ENCODE data around the gene ZBTB21. TPM values are rescaled to one million over a fixed set of nuclear protein-coding genes. Genes with fewer than 3 reads are reported as not detected.
"Not testable (repeated sequence)": the region's sequence is repeated elsewhere in the genome, so short reads cannot be mapped to it uniquely, and the experiment has no call there.

The ZBTB21 gene
- total and polyA plus RNA-seq, 9 donors: 4.1 to 41.4 (median 21.9) TPM

DNA sequence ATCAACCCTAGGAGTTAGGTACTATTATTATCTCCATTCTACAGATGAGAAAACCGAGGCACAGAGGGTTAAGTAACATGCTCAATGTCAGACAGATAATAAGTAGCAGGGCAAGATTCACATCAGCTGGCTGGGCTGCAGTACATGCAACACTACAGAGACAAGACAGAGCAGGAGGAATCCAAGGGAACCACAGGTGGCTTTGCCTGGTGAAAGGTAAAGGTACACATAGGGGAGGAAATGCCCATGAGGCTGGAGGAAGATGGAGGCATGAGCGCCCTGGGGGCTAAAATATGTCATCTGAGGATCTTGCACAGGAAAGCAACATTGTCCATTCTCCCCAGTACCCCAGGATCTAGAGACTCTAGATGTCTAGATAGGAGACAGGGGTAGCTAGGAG is 8.4 kb downstream of the ZBTB21 start:
- H3K4me3 ChIP-seq: no peak overlapping the region
- H3K9me3 ChIP-seq: no peaks in the 10 kb centered on the region
- no peak overlapping the region for H3K27ac ChIP-seq
- H3K4me1 ChIP-seq (ENCODE audit: insufficient read depth): no peaks in the 10 kb centered on the region
- no peaks in the 10 kb centered on the region for H3K36me3 ChIP-seq
- 90 to 98% (median 96%) methylated on average over 2 of the region's 2 CpGs for WGBS, 3 donors
- intact Hi-C loops (cut with DNase I): loop anchor here in 3 of 4 donors (2.0 to 10.0 kb wide), 2 partner anchors 29 to 47 kb away; partner anchors contain the start of gene C2CD2 (in 2 of the 3)
- TF ChIP-seq POLR2A (IDR thresholded peaks at IDR 0.05): no peak
- TF ChIP-seq, protein P1, sequence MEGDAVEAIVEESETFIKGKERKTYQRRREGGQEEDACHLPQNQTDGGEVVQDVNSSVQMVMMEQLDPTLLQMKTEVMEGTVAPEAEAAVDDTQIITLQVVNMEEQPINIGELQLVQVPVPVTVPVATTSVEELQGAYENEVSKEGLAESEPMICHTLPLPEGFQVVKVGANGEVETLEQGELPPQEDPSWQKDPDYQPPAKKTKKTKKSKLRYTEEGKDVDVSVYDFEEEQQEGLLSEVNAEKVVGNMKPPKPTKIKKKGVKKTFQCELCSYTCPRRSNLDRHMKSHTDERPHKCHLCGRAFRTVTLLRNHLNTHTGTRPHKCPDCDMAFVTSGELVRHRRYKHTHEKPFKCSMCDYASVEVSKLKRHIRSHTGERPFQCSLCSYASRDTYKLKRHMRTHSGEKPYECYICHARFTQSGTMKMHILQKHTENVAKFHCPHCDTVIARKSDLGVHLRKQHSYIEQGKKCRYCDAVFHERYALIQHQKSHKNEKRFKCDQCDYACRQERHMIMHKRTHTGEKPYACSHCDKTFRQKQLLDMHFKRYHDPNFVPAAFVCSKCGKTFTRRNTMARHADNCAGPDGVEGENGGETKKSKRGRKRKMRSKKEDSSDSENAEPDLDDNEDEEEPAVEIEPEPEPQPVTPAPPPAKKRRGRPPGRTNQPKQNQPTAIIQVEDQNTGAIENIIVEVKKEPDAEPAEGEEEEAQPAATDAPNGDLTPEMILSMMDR (IDR thresholded peaks at IDR 0.05): no peak
- TF ChIP-seq EP300 (IDR thresholded peaks at IDR 0.05): no peak
- H3K27me3 ChIP-seq: no peaks in the 10 kb centered on the region
- DNase-seq: no peak

DNA sequence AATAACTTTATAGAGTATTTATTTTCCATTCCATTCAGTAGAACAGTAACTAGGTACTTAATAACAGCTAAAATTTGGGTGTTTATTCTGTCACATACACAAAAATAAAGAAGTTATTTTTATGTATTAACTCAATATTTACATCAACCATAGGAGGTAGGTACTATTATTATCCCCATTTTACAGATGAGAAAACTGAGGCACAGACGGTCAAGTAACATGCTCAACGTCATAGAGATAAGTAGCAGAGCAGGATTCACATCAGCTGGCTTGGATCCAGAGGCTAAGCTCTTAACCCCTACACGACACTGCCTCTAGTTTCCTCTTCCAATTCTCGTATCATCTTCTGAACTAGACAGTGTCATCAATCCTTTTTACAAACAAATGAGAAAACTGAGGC is 9.3 kb downstream of the ZBTB21 start:
- H3K27ac ChIP-seq: no peak overlapping the region
- intact Hi-C loops (cut with DNase I): loop anchor here in 2 of 4 donors (10.0 kb wide), 1 partner anchor 46 kb away; the partner anchor contains the start of gene C2CD2 (in 2 of the 2)
- no peaks in the 10 kb centered on the region for H3K4me1 ChIP-seq (ENCODE audit: insufficient read depth)
- WGBS, 3 donors: 85 to 89% (median 87%) methylated on average over 4 of the region's 4 CpGs
- no peak overlapping the region for H3K4me3 ChIP-seq
- H3K36me3 ChIP-seq: no peaks in the 10 kb centered on the region
- no peak for DNase-seq
- no peaks in the 10 kb centered on the region for H3K27me3 ChIP-seq
- H3K9me3 ChIP-seq: no peaks in the 10 kb centered on the region
- no peak for TF ChIP-seq POLR2A (IDR thresholded peaks at IDR 0.05)
- TF ChIP-seq, protein P1 (IDR thresholded peaks at IDR 0.05): no peak
- no peak for TF ChIP-seq EP300 (IDR thresholded peaks at IDR 0.05)

DNA sequence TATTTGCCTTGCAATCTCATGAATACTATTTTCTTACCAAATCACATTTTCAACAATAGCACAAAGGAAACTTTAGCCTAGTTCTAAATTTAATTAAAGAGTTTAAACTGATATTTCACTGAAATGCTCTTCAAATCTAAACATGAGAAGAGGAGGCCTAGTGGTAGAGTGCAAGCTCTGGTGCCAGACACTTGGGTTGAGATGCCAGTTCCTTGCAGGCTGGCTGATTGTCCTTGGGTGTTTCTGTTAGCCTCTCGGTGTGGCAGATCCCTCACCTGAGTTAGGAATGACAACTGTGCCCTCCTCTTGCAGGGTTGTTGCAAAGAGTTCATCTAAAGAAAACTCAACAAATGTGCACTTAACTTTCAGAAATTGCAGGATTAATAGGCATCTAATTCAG is 12.5 kb downstream of the ZBTB21 start:
- no peak overlapping the region for H3K27ac ChIP-seq
- H3K4me3 ChIP-seq: no peak overlapping the region
- H3K9me3 ChIP-seq: no peaks in the 10 kb centered on the region
- no peaks in the 10 kb centered on the region for H3K4me1 ChIP-seq (ENCODE audit: insufficient read depth)
- no peaks in the 10 kb centered on the region for H3K27me3 ChIP-seq
- WGBS, 3 donors: 89 to 94% (median 94%) methylated on average over 1 of the region's 1 CpG
- intact Hi-C loops (cut with DNase I): no loop called here
- DNase-seq: no peak
- no peaks in the 10 kb centered on the region for H3K36me3 ChIP-seq
- no peak for TF ChIP-seq POLR2A (IDR thresholded peaks at IDR 0.05)
- no peak for TF ChIP-seq EP300 (IDR thresholded peaks at IDR 0.05)
- TF ChIP-seq, protein P1 (IDR thresholded peaks at IDR 0.05): no peak

DNA sequence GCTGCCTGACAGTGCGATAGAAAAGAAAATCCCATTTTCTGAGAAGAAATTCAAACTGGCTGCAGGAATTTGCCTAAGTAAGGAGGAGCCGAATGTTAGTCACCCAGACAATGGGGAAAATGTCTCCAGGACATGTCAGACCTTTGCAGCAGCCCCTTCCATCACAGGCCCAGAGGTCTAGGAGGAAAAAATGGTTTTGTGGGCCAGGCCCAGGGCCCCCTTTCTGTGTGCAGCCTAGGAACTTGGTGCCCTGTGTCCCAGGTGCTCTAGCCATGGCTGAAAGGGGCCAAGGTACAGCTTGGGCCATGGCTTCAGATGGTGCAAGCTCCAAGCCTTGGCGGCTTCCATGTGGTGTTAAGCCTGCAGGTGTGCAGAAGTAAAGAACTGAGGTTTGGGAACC is 14.6 kb downstream of the ZBTB21 start:
- H3K27me3 ChIP-seq: no peaks in the 10 kb centered on the region

DNA sequence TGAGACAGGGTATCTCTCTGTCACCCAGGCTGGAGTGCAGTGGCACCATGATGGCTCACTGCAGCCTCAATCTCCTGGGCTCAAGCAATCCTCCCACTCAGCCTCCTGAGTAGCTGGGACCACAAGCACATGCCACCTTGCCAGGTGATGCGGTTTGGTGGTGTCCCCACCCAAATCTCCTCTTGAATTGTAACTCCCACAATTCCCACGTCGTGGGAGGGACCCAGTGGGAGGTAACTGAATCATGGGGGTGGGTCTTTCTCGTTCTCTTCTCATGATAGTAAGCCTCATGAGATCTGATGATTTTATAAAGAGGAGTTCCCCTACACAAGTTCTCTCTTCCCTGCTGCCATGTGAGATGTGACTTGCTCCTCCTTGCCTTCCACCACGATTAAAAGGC is 15.5 kb downstream of the ZBTB21 start:
- H3K27me3 ChIP-seq; H3K4me3 ChIP-seq; H3K4me1 ChIP-seq (ENCODE audit: insufficient read depth); H3K27ac ChIP-seq; intact Hi-C loops (cut with DNase I); H3K9me3 ChIP-seq; H3K36me3 ChIP-seq; DNase-seq: not testable (repeated sequence)
- 71 to 94% (median 92%) methylated on average over 5 of the region's 5 CpGs for WGBS, 3 donors

More for the DNA sequence above, 14.6 kb downstream of the ZBTB21 start:
- Histone ChIP-seq H3K4me1 (ENCODE audit: insufficient read depth) (no peaks in the 10 kb centered on the region), H3K9me3 (no peaks in the 10 kb centered on the region), H3K4me3 (no peak overlapping the region), H3K36me3 (no peaks in the 10 kb centered on the region), H3K27ac (no peak overlapping the region)
- 98 to 99% (median 98%) methylated on average over 3 of the region's 3 CpGs for WGBS, 3 donors
- DNase-seq: no peak
- TF ChIP-seq POLR2A (IDR thresholded peaks at IDR 0.05) (no peak), EP300 (IDR thresholded peaks at IDR 0.05) (no peak)
- TF ChIP-seq, protein P1 (IDR thresholded peaks at IDR 0.05): no peak
- intact Hi-C loops (cut with DNase I): no loop called here
